HG03060 (cell line): ENCODE results near the gene ARPIN.

Source experiments
- ATAC-seq: cut with Tn5 transposase; IDR thresholded peaks from one replicate; pipeline ENCODE4 v1.9.1; 2021; ENCODE audit warnings: low read depth, moderate number of reproducible peaks; ENCODE audit not compliant: unreplicated experiment

Gene ARPIN

DNA sequence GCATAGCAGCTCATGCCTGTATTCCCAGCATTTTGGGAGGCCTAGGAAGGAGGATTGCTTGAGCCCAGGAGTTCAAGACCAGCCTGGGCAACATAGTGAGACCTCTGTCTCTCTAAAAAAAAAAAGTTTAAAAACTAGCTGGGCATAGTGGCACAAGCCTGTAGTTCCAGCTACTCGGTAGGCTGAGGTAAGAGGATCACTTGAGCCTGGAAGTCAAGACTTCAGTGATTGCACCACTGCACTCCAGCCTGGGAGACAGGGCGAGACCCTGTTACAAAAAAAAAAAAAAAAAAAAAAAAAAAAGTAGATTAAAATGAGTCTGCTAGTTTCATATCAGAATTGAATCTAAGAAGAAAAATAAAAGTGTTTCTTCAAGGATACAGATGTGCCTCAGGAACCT lies 65.7 kb downstream of the ARPIN start:
- no peak for ATAC-seq

DNA sequence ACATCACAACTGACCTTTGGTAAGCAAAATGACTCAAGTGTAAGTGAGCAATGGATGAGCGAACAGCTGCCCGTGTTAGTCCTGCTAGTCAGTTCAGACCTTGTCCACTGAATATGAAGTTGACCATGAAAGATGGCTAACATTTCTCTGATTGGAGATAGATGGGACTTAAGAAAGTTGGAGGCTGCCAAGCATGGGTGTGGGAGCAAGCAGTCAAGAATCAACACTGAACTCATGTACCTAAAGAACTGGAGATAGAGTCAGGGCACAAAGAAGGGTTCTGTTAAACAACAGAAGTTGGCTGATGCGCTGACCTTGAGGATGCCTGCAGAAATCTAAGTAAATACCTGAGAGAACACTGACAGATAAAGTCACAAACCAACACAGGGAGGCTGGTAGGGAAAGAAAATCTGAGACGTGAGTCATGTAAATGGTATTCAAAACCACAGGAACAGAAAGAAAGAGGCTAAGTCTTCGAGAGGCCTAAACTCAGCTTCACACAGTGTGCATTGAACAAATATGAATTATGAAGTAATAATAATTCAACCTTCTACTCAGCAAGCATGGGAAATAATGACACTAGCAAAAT lies 67.4 kb downstream of the ARPIN start:
- no peak for ATAC-seq
